Measurements from ENCODE around the gene DUSP1. TPM values are rescaled to one million over a fixed set of nuclear protein-coding genes. Genes with fewer than 3 reads are reported as not detected.

The DUSP1 gene
- total and polyA plus RNA-seq, 2 of the 13 experiments (the other 11 are each of a cell fraction or from before 2014, with no cell fraction given) = 27.1 to 55.5 TPM

GRCh38 chr5:172770374-172770674 is 671 bp downstream of the DUSP1 start (continued):
- TF ChIP-seq, protein P1, sequence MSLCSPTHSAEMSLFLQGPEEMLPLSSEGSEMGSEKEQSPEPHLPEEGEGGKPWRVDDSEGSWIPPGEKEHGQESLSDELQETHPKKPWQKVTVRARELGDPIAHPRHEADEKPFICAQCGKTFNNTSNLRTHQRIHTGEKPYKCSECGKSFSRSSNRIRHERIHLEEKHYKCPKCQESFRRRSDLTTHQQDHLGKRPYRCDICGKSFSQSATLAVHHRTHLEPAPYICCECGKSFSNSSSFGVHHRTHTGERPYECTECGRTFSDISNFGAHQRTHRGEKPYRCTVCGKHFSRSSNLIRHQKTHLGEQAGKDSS (CRISPR knock-in tag; IDR thresholded peaks at IDR 0.05; ENCODE audit: borderline replicate concordance, low read depth) = no peak
- 0 out of 2 replicates have a peak, but pooled peaks have one; percentile 8 for TF ChIP-seq ZNF780A (CRISPR knock-in tag; IDR thresholded peaks at IDR 0.05)
- 0 out of 2 replicates have a peak, but pooled peaks have one; percentile 40 for TF ChIP-seq HDAC6 (IDR thresholded peaks at IDR 0.05; ENCODE audit: low read depth, low read length)
- TF ChIP-seq, protein P2, sequence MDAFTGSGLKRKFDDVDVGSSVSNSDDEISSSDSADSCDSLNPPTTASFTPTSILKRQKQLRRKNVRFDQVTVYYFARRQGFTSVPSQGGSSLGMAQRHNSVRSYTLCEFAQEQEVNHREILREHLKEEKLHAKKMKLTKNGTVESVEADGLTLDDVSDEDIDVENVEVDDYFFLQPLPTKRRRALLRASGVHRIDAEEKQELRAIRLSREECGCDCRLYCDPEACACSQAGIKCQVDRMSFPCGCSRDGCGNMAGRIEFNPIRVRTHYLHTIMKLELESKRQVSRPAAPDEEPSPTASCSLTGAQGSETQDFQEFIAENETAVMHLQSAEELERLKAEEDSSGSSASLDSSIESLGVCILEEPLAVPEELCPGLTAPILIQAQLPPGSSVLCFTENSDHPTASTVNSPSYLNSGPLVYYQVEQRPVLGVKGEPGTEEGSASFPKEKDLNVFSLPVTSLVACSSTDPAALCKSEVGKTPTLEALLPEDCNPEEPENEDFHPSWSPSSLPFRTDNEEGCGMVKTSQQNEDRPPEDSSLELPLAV (CRISPR knock-in tag; conservative IDR thresholded peaks at IDR 0.05; ENCODE audit: low read depth) = 0 out of 2 replicates have a peak, but pooled peaks have one; percentile 16

DNA sequence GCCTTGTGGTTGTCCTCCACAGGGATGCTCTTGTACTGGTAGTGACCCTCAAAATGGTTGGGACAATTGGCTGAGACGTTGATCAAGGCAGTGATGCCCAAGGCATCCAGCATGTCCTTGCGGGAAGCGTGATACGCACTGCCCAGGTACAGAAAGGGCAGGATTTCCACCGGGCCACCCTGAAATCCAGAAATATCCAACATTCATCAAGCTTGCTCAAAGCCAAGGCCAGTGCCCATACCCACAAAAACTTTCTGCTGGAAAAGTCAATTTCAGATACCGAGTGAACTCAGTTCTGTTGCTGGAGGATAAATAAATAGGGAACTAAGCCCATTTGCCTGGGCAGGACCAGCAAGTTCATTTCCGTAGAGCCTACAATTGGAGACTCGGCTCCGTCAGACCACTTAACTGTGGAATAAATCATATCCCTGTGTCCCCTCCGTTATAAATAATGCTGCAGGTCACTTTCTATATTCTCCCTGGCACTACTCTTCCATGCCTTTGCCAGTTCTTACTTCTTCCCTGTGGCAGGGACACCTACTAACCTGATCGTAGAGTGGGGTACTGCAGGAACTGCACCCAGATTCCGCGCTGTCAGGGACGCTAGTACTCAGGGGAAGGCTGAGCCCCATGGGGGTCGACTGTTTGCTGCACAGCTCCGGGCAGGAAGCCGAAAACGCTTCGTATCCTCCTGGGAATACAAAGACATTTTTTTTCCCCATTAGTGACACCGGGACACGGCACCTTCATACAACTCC is 1.2 kb downstream of the DUSP1 start:
- BruUV-seq (replicated peaks) = TSS peak; percentile 60
- Histone ChIP-seq H3K79me2 (ENCODE audit: insufficient read depth, low read length) (peaks cover 35% of the 10 kb centered on the region), H3K4me1 (ENCODE audit: insufficient read depth, low read length) (peaks cover 77% of the 10 kb centered on the region), H4K20me1 (ENCODE audit: insufficient read depth, low read length) (peaks cover 44% of the 10 kb centered on the region), H3K9ac (ENCODE audit: insufficient read depth, low read depth, low read length) (peak overlapping the region; percentile 99), H3K27ac (ENCODE audit: extremely low read length, insufficient read depth, low read length) (peak overlapping the region; percentile 98), H3K36me3 (replicated peaks in 1 of 2; ENCODE audit: control insufficient read depth in 1 of 2, insufficient read depth in 2 of 2, low read length in 2 of 2) (peaks cover 6 to 27% of the 10 kb centered on the region in 2 experiments), H2AFZ (ENCODE audit: low read length) (no peak overlapping the region), H3K4me2 (ENCODE audit: low read depth, low read length) (peak overlapping the region; percentile 94), H3K27me3 (ENCODE audit: control insufficient read depth in 1 of 2, insufficient read depth in 2 of 2, low read length in 2 of 2) (no peaks in the 10 kb centered on the region; a peak in 1 of 5 replicates), H3K9me3 (ENCODE audit: low read length) (no peaks in the 10 kb centered on the region), H3K4me3 (replicated peaks in 1 of 3; ENCODE audit: insufficient read depth in 1 of 3, low read depth in 2 of 3, low read length in 3 of 3) (peak overlapping the region; percentile 90 to 94 (median 92))
- ChIA-PET CTCF (ENCODE audit: low intra/inter-chr PET ratio, low total read pairs) (interaction anchor here (1.1 to 1.9 kb wide), 3 partner anchors 53 to 133 kb away, joined by 3 to 7 read pairs (median 6); no protein-coding TSS in a partner anchor), POLR2A (interaction anchor here (1.0 to 17.1 kb wide), 20 partner anchors 9 to 560 kb away, joined by 3 to 425 read pairs (median 20); partner anchors contain the start of genes ERGIC1 and RPL26L1)
- DNase-seq (ENCODE audit: low spot score) (no peak), FAIRE-seq (no peak), ATAC-seq (no peak)
- in situ Hi-C loops (cut with HindIII; ENCODE audit: extremely low pct_ligation_motif_present, low pct_unique_long_range_greater_than_20kb) (loop anchor here (5.0 to 10.0 kb wide), 3 partner anchors 37 to 133 kb away; no protein-coding TSS in a partner anchor), intact Hi-C loops (cut with micrococcal nuclease; ENCODE audit: unreplicated experiment) (no loop called here)
- WGBS (ENCODE audit: low lambda C conversion rate) = 16% methylated on average over 21 of the region's 21 CpGs
- TF ChIP-seq ZNF12 (CRISPR knock-in tag; IDR thresholded peaks at IDR 0.05) = no peak
- 0 out of 2 replicates have a peak, but pooled peaks have one; percentile 48 for TF ChIP-seq ZZZ3 (CRISPR knock-in tag; IDR thresholded peaks at IDR 0.05; ENCODE audit: borderline replicate concordance)
- TF ChIP-seq DNMT1 (CRISPR knock-in tag; IDR thresholded peaks at IDR 0.05) = no peak
- 0 out of 2 replicates have a peak, but pooled peaks have one; percentile 3 for TF ChIP-seq GFI1 (CRISPR knock-in tag; IDR thresholded peaks at IDR 0.05; ENCODE audit: borderline replicate concordance)
- peak in 1 of 2 experiments; percentile 37; a peak in 2 of 4 replicates for TF ChIP-seq POLR2A (IDR thresholded peaks at IDR 0.05; ENCODE audit: insufficient read depth in 1 of 2, low read depth in 2 of 2, low read length in 2 of 2)
- TF ChIP-seq HNRNPL (IDR thresholded peaks at IDR 0.05; ENCODE audit: low read depth, low read length) = 0 out of 2 replicates have a peak, but pooled peaks have one; percentile 2
- TF ChIP-seq NFE2L1 (CRISPR knock-in tag; IDR thresholded peaks at IDR 0.05; ENCODE audit: borderline replicate concordance) = no peak
- 0 out of 2 replicates have a peak, but pooled peaks have one; percentile 3 for TF ChIP-seq ZNF350 (CRISPR knock-in tag; IDR thresholded peaks at IDR 0.05; ENCODE audit: borderline replicate concordance, low read depth)
- no peak for TF ChIP-seq GPN1 (CRISPR knock-in tag; IDR thresholded peaks at IDR 0.05; ENCODE audit: borderline replicate concordance)
- no peak for TF ChIP-seq TCF7L2 (IDR thresholded peaks at IDR 0.05; ENCODE audit: low read depth, low read length)
- TF ChIP-seq SAP130 (CRISPR knock-in tag; IDR thresholded peaks at IDR 0.05; ENCODE audit: low read depth) = 0 out of 2 replicates have a peak, but pooled peaks have one; percentile 12
- TF ChIP-seq, protein P3, sequence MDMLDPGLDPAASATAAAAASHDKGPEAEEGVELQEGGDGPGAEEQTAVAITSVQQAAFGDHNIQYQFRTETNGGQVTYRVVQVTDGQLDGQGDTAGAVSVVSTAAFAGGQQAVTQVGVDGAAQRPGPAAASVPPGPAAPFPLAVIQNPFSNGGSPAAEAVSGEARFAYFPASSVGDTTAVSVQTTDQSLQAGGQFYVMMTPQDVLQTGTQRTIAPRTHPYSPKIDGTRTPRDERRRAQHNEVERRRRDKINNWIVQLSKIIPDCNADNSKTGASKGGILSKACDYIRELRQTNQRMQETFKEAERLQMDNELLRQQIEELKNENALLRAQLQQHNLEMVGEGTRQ (IDR thresholded peaks at IDR 0.05; ENCODE audit: low read depth, low read length) = no peak
- TF ChIP-seq, protein P3 (CRISPR knock-in tag; IDR thresholded peaks at IDR 0.05; ENCODE audit: borderline replicate concordance) = no peak
- no peak for TF ChIP-seq SCMH1 (CRISPR knock-in tag; IDR thresholded peaks at IDR 0.05; ENCODE audit: borderline replicate concordance)
